Ammon's horn (tissue), 1 donor: ENCODE measurements around the gene ARF6.

Experiments
- DNase-seq: peaks from one replicate; pipeline ENCODE4 v3.0.0-alpha.2; 2016; ENCODE audit warnings: low spot score

ARF6 gene

GRCh38 chr14:49942090-49942489 lies 49.2 kb downstream of the ARF6 start:
- DNase-seq = no peak

GRCh38 chr14:49944501-49944900 lies 51.6 kb downstream of the ARF6 start:
- no peak for DNase-seq

- no peak for DNase-seq
Measured at GRCh38 chr14:49945448-49946319, 52.8 kb downstream of the ARF6 start.
